Mucosa of descending colon (tissue), 3 donors: ENCODE measurements around the gene HOXD12. TPM values are rescaled to one million over a fixed set of nuclear protein-coding genes. Genes with fewer than 3 reads are reported as not detected.
A peak's percentile ranks its signal among the peaks of the same experiment; 100 is the strongest.

Experiments used
- ATAC-seq: fragments of 200-7000 bp; cut with Tn5 transposase; one replicate; pipeline ENCODE4 v1.9.1; 2020; ENCODE audit warnings: mild to moderate bottlenecking, moderate library complexity
- DNase-seq, 3 donors: peaks; one replicate each; pipeline ENCODE4 v3.0.0-alpha.2; 2020
- H3K36me3 ChIP-seq: fragments of 200-600 bp; one replicate; pipeline ENCODE4 v1.8.0; 2021; ENCODE audit warnings: low read depth, mild to moderate bottlenecking
- H3K4me1 ChIP-seq: fragments of 200-600 bp; one replicate; pipeline ENCODE4 v1.8.0; 2021; ENCODE audit warnings: low read depth, mild to moderate bottlenecking
- H3K4me3 ChIP-seq: fragments of 200-600 bp; one replicate; pipeline ENCODE4 v1.8.0; 2021; ENCODE audit warnings: mild to moderate bottlenecking
- H3K9me3 ChIP-seq: fragments of 200-600 bp; one replicate; pipeline ENCODE4 v1.8.0; 2021; ENCODE audit warnings: mild to moderate bottlenecking
- intact Hi-C, 2 donors: fragments of 100-400 bp; cut with DNase I in 1 of 2; cut with micrococcal nuclease in 1 of 2; formaldehyde crosslinking; loops; one replicate each; pipeline versions ENCODE4 v1.11.0 to v1.11.1; 2022; cut with DNase I, micrococcal nuclease
- total RNA-seq, 3 donors: library from RNA; stranded (reverse); fragmentation: NEBNext Ultra II Directional in 2 of 3; extraction: Animal tissue kit (Norgen Biotek cat#: 25700) in 2 of 3; gene quantifications; one replicate each; pipeline versions ENCODE4 v1.2.1 to v1.2.4, GENCODE V29; 2021 to 2023
- TF ChIP-seq, protein P1 (sequence below): fragments of 200-600 bp; IDR thresholded peaks from one replicate; pipeline ENCODE4 v1.8.0; 2022; ENCODE audit warnings: antibody characterized with exemption, mild to moderate bottlenecking
- donor health status: DM: no; HTN: no; CAD: no; lungs with moderate emphysema.
- donor health status: DM: no; HTN: no; CAD: no.
- donor health status: DM: no; HTN: yes; CAD: no.

The HOXD12 gene
- total RNA-seq, 3 donors from 2014 or later, result not detected

DNA sequence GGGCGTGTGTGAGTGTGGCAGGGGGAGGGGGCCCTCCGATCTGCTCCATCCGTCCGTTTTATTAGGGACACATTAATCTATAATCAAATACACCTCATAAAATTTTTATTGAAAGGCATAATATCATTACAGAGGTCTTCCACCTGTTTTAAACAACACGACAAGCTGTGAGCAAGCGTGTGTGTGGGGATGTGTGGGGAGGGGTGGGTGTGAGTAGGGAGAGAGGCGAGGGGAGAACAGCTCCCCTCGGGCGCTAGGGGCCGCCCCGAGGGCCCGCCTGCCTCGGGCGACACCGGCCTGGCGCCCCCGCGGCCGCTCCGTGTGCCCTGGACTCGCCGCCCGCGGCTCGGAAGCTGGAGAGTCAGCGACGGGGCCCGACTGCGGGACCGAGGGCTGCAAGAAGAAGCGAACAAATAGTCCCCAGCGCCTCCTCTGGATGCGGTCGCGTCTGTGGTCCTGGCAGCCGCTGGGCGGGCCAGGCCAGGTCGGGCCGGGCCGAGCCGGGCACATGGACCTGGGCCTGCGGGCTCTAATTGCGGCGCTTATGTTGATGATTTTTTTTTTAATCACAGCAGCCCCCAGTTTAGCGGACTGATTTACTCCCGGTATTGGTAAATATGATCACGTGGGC lies 22.6 kb downstream of the HOXD12 start:
- intact Hi-C loops, result loop anchor here in 1 of 2 donors (10.0 kb wide), 2 partner anchors 693 to 1023 kb away; no protein-coding TSS in a partner anchor
- ATAC-seq, result peak; percentile 40
- H3K4me1 ChIP-seq, result peaks cover 7% of the 10 kb centered on the region

DNA sequence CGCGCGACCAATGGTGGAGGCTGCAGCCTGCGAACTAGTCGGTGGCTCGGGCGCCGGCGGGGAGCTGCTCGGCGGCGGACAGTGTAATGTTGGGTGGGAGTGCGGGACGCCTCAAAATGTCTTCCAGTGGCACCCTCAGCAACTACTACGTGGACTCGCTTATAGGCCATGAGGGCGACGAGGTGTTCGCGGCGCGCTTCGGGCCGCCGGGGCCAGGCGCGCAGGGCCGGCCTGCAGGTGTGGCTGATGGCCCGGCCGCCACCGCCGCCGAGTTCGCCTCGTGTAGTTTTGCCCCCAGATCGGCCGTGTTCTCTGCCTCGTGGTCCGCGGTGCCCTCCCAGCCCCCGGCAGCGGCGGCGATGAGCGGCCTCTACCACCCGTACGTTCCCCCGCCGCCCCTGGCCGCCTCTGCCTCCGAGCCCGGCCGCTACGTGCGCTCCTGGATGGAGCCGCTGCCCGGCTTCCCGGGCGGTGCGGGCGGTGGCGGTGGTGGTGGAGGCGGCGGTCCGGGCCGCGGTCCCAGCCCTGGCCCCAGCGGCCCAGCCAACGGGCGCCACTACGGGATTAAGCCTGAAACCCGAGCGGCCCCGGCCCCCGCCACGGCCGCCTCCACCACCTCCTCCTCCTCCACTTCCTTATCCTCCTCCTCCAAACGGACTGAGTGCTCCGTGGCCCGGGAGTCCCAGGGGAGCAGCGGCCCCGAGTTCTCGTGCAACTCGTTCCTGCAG lies 23.3 kb downstream of the HOXD12 start, which contains the start of gene HOXD9:
HOXD9 (plus strand) TSS at position 37 of the 728 bp plus-strand sequence; CDS start at position 87, 50 bp downstream.
- intact Hi-C loops, result loop anchor here in 1 of 2 donors (10.0 kb wide), 2 partner anchors 692 to 1022 kb away; no protein-coding TSS in a partner anchor
- TF ChIP-seq, protein P1, sequence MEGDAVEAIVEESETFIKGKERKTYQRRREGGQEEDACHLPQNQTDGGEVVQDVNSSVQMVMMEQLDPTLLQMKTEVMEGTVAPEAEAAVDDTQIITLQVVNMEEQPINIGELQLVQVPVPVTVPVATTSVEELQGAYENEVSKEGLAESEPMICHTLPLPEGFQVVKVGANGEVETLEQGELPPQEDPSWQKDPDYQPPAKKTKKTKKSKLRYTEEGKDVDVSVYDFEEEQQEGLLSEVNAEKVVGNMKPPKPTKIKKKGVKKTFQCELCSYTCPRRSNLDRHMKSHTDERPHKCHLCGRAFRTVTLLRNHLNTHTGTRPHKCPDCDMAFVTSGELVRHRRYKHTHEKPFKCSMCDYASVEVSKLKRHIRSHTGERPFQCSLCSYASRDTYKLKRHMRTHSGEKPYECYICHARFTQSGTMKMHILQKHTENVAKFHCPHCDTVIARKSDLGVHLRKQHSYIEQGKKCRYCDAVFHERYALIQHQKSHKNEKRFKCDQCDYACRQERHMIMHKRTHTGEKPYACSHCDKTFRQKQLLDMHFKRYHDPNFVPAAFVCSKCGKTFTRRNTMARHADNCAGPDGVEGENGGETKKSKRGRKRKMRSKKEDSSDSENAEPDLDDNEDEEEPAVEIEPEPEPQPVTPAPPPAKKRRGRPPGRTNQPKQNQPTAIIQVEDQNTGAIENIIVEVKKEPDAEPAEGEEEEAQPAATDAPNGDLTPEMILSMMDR, result no peak
- peak; percentile 78 to 79 (median 78) for DNase-seq
- Histone ChIP-seq H3K4me3 (peak within 1 kb of the TSS; percentile 22), H3K9me3 (no peaks in the 10 kb centered on the region), H3K4me1 (peaks cover 10% of the 10 kb centered on the region), H3K36me3 (no peaks in the 10 kb centered on the region)
- ATAC-seq, result peak; percentile 78

More for the DNA sequence above, 22.6 kb downstream of the HOXD12 start:
- Histone ChIP-seq H3K36me3 (no peaks in the 10 kb centered on the region), H3K9me3 (no peaks in the 10 kb centered on the region), H3K4me3 (peak overlapping the region; percentile 22)
- no peak for DNase-seq
- TF ChIP-seq, protein P1, result no peak

DNA sequence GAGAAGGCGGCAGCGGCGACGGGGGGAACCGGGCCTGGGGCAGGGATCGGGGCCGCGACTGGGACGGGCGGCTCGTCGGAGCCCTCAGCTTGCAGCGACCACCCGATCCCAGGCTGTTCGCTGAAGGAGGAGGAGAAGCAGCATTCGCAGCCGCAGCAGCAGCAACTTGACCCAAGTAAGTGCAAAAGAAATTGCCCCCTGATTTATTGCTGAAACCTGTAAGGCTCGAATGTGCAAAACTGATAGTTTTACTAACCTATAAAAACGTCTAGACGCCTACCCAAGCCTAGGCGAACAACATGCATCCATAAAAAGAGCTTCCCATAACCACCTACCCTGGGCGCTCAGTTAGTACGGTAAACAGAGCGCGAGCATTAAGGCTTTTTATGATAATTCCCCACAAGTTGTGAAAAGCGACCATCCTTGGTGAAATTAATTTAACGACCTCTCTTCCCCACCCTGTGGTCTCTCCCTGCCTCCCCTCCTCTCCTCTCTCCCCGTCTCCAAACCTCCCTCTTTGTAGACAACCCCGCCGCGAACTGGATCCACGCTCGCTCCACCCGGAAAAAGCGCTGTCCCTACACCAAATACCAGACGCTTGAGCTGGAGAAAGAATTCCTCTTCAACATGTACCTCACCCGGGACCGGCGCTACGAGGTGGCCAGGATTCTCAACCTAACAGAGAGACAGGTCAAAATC lies 24.0 kb downstream of the HOXD12 start:
- intact Hi-C loops, result loop anchor here in 1 of 2 donors (10.0 kb wide), 2 partner anchors 691 to 1021 kb away; no protein-coding TSS in a partner anchor
- no peak for ATAC-seq
- Histone ChIP-seq H3K9me3 (no peaks in the 10 kb centered on the region), H3K4me3 (no peak overlapping the region), H3K36me3 (no peaks in the 10 kb centered on the region), H3K4me1 (peaks cover 14% of the 10 kb centered on the region)
- DNase-seq, result no peak
- TF ChIP-seq, protein P1, result no peak

DNA sequence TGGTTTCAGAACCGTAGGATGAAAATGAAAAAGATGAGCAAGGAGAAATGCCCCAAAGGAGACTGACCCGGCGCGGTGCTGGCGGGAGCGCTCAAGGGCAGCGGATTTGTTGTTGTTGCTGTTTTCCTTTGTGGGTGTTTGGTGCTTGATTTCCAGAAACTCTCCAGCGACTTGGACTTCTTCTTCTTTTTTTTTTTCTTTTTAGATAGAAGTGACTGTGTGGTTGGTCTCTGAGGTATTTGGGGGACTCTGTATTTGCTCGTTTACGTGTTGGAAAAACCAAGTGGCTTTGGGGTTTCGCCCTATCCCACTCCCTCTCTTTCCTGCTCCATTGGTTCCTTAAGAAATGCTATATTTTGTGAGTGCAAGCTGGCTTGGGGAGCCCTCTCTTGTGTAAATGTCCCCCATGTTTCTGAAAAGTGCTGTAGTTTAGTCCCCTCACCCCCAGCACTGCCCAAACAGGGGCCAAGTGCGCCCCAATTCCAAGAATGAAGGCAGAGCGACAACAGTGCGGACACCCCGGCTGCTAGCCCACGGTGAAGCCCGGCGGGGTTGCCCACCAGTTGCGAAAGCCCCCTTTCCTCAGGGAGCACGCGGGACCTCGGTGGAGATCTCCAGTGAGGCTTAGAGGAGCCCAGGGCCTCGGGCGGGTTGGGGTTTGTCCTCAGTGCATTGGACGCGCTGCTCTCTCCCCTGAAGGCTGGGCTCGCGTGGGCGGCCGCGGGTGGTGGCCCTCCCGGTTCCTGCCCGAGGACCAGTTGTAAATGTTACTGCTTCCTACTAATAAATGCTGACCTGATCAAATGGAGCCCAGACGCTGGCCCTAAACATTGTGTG lies 24.7 kb downstream of the HOXD12 start:
- Histone ChIP-seq H3K4me3 (no peak overlapping the region), H3K4me1 (peaks cover 22% of the 10 kb centered on the region), H3K9me3 (no peaks in the 10 kb centered on the region), H3K36me3 (no peaks in the 10 kb centered on the region)
- ATAC-seq, result no peak
- DNase-seq, result no peak
- TF ChIP-seq, protein P1, result no peak
- intact Hi-C loops, result loop anchor here in 1 of 2 donors (10.0 kb wide), 2 partner anchors 690 to 1020 kb away; no protein-coding TSS in a partner anchor
